GM21367 (cell line): ENCODE data around the gene PLEKHA6.
"Not testable (repeated sequence)": the region's sequence is repeated elsewhere in the genome, so short reads cannot be mapped to it uniquely, and the experiment has no call there.

Source experiments
- ATAC-seq: cut with Tn5 transposase; IDR thresholded peaks from one replicate; pipeline ENCODE4 v1.9.1; 2021; ENCODE audit not compliant: unreplicated experiment

Gene PLEKHA6

GRCh38 chr1:204316164-204316563 lies 43.6 kb downstream of the PLEKHA6 start:
- no peak for ATAC-seq

- ATAC-seq: no peak
These were observed 44.7 kb downstream of the PLEKHA6 start for GRCh38 chr1:204314893-204315658.

GRCh38 chr1:204314171-204314892 lies 45.4 kb downstream of the PLEKHA6 start:
- ATAC-seq: no peak

- no peak for ATAC-seq
These were observed 46.1 kb downstream of the PLEKHA6 start for GRCh38 chr1:204313675-204314074.

- ATAC-seq: not testable (repeated sequence)
These were observed 48.8 kb downstream of the PLEKHA6 start for GRCh38 chr1:204310970-204311369.

GRCh38 chr1:204308023-204308628 lies 51.6 kb downstream of the PLEKHA6 start:
- no peak for ATAC-seq

GRCh38 chr1:204307334-204307883 lies 52.3 kb downstream of the PLEKHA6 start:
- ATAC-seq: no peak

GRCh38 chr1:204306076-204306475 lies 53.7 kb downstream of the PLEKHA6 start:
- no peak for ATAC-seq

GRCh38 chr1:204304067-204304466 lies 55.7 kb downstream of the PLEKHA6 start:
- ATAC-seq: no peak

- ATAC-seq: no peak
These were observed 57.0 kb downstream of the PLEKHA6 start for GRCh38 chr1:204302769-204303168.

- no peak for ATAC-seq
These were observed 58.4 kb downstream of the PLEKHA6 start for GRCh38 chr1:204301171-204301957.

GRCh38 chr1:204299814-204300365 lies 59.8 kb downstream of the PLEKHA6 start:
- no peak for ATAC-seq

- ATAC-seq: no peak
These were observed 63.2 kb downstream of the PLEKHA6 start for GRCh38 chr1:204296431-204296988.

GRCh38 chr1:204295671-204296070 lies 64.1 kb downstream of the PLEKHA6 start:
- ATAC-seq: no peak

- ATAC-seq: no peak
These were observed 65.4 kb downstream of the PLEKHA6 start for GRCh38 chr1:204294357-204294756.

GRCh38 chr1:204293605-204294337 lies 66.0 kb downstream of the PLEKHA6 start:
- ATAC-seq: no peak

- ATAC-seq: no peak
These were observed 67.0 kb downstream of the PLEKHA6 start for GRCh38 chr1:204292740-204293139.

- no peak for ATAC-seq
These were observed 70.4 kb downstream of the PLEKHA6 start for GRCh38 chr1:204289280-204289679.

GRCh38 chr1:204288021-204288588 lies 71.6 kb downstream of the PLEKHA6 start:
- no peak for ATAC-seq
